Trophoblast cell (in vitro differentiated cells and primary cell): ENCODE data around the gene ALX1.

Experiments used
- DNase-seq, 2 donors: peaks; one replicate each; pipeline ENCODE4 v3.0.0-alpha.2; 2016
- H2AFZ ChIP-seq: 2 replicates; pipeline ENCODE4 v1.6.1; 2013; ENCODE audit warnings: low read length, moderate library complexity, mild to moderate bottlenecking; ENCODE audit not compliant: insufficient read depth, poor library complexity
- H2AK5ac ChIP-seq: 2 replicates; pipeline ENCODE4 v1.6.1; 2013; ENCODE audit warnings: mild to moderate bottlenecking, low read length
- H2BK120ac ChIP-seq: 2 replicates; pipeline ENCODE4 v1.6.1; 2013; ENCODE audit warnings: low read length, mild to moderate bottlenecking, moderate library complexity; ENCODE audit not compliant: insufficient read depth, poor library complexity
- H2BK12ac ChIP-seq: 2 replicates; pipeline ENCODE4 v1.6.1; 2013; ENCODE audit warnings: mild to moderate bottlenecking, low read length, moderate library complexity
- H2BK5ac ChIP-seq: 2 replicates; pipeline ENCODE4 v1.6.1; 2013; ENCODE audit warnings: low read length, low read depth, moderate library complexity, mild to moderate bottlenecking; ENCODE audit not compliant: poor library complexity
- H3K14ac ChIP-seq: 2 replicates; pipeline ENCODE4 v1.6.1; 2013; ENCODE audit warnings: mild to moderate bottlenecking, low read length
- H3K18ac ChIP-seq: 2 replicates; pipeline ENCODE4 v1.6.1; 2013; ENCODE audit warnings: mild to moderate bottlenecking, low read length
- H3K23ac ChIP-seq: 2 replicates; pipeline ENCODE4 v1.6.1; 2013; ENCODE audit warnings: low read length
- H3K27ac ChIP-seq: 2 replicates; pipeline ENCODE4 v1.5.1; 2013; ENCODE audit warnings: low read depth, mild to moderate bottlenecking, inconsistent platforms, low read length, moderate library complexity
- H3K27me3 ChIP-seq: 2 replicates; pipeline ENCODE4 v1.6.1; 2013; ENCODE audit warnings: inconsistent platforms, mild to moderate bottlenecking, low read length, moderate library complexity; ENCODE audit not compliant: insufficient read depth
- H3K36me3 ChIP-seq, 2 experiments: 1 replicate in 1 of 2; 2 replicates in 1 of 2; pipeline ENCODE4 v1.6.1; 2013; ENCODE audit warnings: low read length in 2 of 2, mild to moderate bottlenecking in 2 of 2, moderate library complexity in 1 of 2; ENCODE audit not compliant: insufficient read depth in 2 of 2, control insufficient read depth in 1 of 2
- H3K4ac ChIP-seq: 2 replicates; pipeline ENCODE4 v1.6.1; 2013; ENCODE audit warnings: low read depth, mild to moderate bottlenecking, low read length, moderate library complexity
- H3K4me1 ChIP-seq, 2 experiments: 1 replicate in 1 of 2; 2 replicates in 1 of 2; pipeline ENCODE4 v1.6.1; 2013; ENCODE audit warnings: low read length in 2 of 2, mild to moderate bottlenecking in 2 of 2, moderate library complexity in 1 of 2; ENCODE audit not compliant: insufficient read depth in 2 of 2, control insufficient read depth in 1 of 2
- H3K4me2 ChIP-seq: 2 replicates; pipeline ENCODE4 v1.6.1; 2013; ENCODE audit warnings: inconsistent platforms, mild to moderate bottlenecking, low read length, moderate library complexity
- H3K4me3 ChIP-seq: 2 replicates; pipeline ENCODE4 v1.5.1; 2013; ENCODE audit warnings: mild to moderate bottlenecking, low read depth, low read length, inconsistent platforms
- H3K79me1 ChIP-seq: one replicate; pipeline ENCODE4 v1.6.1; 2013; ENCODE audit warnings: low read length
- H3K79me2 ChIP-seq: 2 replicates; pipeline ENCODE4 v1.6.1; 2013; ENCODE audit warnings: low read length, mild to moderate bottlenecking; ENCODE audit not compliant: control insufficient read depth, insufficient read depth, poor library complexity
- H3K9ac ChIP-seq: 2 replicates; pipeline ENCODE4 v1.6.1; 2013; ENCODE audit warnings: mild to moderate bottlenecking, low read length
- H3K9me3 ChIP-seq: 2 replicates; pipeline ENCODE4 v1.6.1; 2013; ENCODE audit warnings: low read depth, mild to moderate bottlenecking, control low read depth, inconsistent platforms, low read length; ENCODE audit not compliant: insufficient read depth
- H4K12ac ChIP-seq: 2 replicates; pipeline ENCODE4 v1.6.1; 2013; ENCODE audit warnings: low read depth, mild to moderate bottlenecking, low read length, moderate library complexity
- H4K8ac ChIP-seq: 2 replicates; pipeline ENCODE4 v1.6.1; 2013; ENCODE audit warnings: low read depth, mild to moderate bottlenecking, low read length, moderate library complexity
- H4K91ac ChIP-seq: one replicate; pipeline ENCODE4 v1.6.1; 2013; ENCODE audit warnings: low read depth, mild to moderate bottlenecking, low read length, moderate library complexity
- WGBS: extraction: QIAGEN DNeasy Blood & Tissue Kit; methylation state at CpG from one replicate; pipeline ENCODE4 v1.1.7; 2013; ENCODE audit warnings: missing lambda C conversion rate; ENCODE audit not compliant: insufficient read length, insufficient coverage; ENCODE audit errors: extremely low coverage; 5-methylcytosine and 5-hydroxymethylcytosine counted together

Gene ALX1

GRCh38 chr12:85329913-85330312 is 49.9 kb downstream of the ALX1 start:
- Histone ChIP-seq H3K4me2 (no peak overlapping the region), H3K27me3 (no peaks in the 10 kb centered on the region), H3K4ac (no peak overlapping the region), H4K91ac (no peak overlapping the region), H3K14ac (no peak overlapping the region), H2AK5ac (no peak overlapping the region), H4K8ac (no peak overlapping the region), H2AFZ (no peak overlapping the region), H4K12ac (no peak overlapping the region), H2BK120ac (no peak overlapping the region), H3K36me3 (no peaks in the 10 kb centered on the region), H3K4me3 (no peak overlapping the region), H3K9ac (no peak overlapping the region), H3K18ac (no peak overlapping the region), H2BK5ac (no peak overlapping the region), H2BK12ac (no peak overlapping the region), H3K9me3 (no peaks in the 10 kb centered on the region), H3K79me1 (no peaks in the 10 kb centered on the region), H3K23ac (no peak overlapping the region), H3K79me2 (no peaks in the 10 kb centered on the region), H3K27ac (no peak overlapping the region), H3K4me1 (peaks cover 0 to 2% of the 10 kb centered on the region in 2 experiments)
- DNase-seq: no peak
- no CpG with 5 or more reads among the region's 2 CpGs for WGBS

- whole genome bisulfite sequencing: no CpG with 5 or more reads among the region's 1 CpG
- no peak overlapping the region for H3K18ac ChIP-seq
Observed at GRCh38 chr12:85348779-85349178, 68.8 kb downstream of the ALX1 start.

GRCh38 chr12:85350356-85350755 is 70.3 kb downstream of the ALX1 start:
- H3K79me2 ChIP-seq: no peaks in the 10 kb centered on the region
- H3K4me1 ChIP-seq: no peaks in the 10 kb centered on the region
- H3K9ac ChIP-seq: no peak overlapping the region
- H3K27me3 ChIP-seq: no peaks in the 10 kb centered on the region
- no peak overlapping the region for H3K14ac ChIP-seq
- H3K79me1 ChIP-seq: no peaks in the 10 kb centered on the region
- no peak overlapping the region for H2BK5ac ChIP-seq
- no peak overlapping the region for H2AK5ac ChIP-seq
- H3K23ac ChIP-seq: no peak overlapping the region
- no peaks in the 10 kb centered on the region for H3K9me3 ChIP-seq
- DNase-seq: no peak
- no peak overlapping the region for H4K8ac ChIP-seq
- H2BK120ac ChIP-seq: no peak overlapping the region
- no peak overlapping the region for H3K4me3 ChIP-seq
- H3K18ac ChIP-seq: no peak overlapping the region
- no peak overlapping the region for H2AFZ ChIP-seq
- no peak overlapping the region for H4K91ac ChIP-seq
- H2BK12ac ChIP-seq: no peak overlapping the region
- H3K27ac ChIP-seq: no peak overlapping the region
- no peaks in the 10 kb centered on the region for H3K36me3 ChIP-seq
- H4K12ac ChIP-seq: no peak overlapping the region
- H3K4me2 ChIP-seq: no peak overlapping the region
- no peak overlapping the region for H3K4ac ChIP-seq

More at GRCh38 chr12:85348779-85349178, 68.8 kb downstream of the ALX1 start:
- Histone ChIP-seq H3K9me3 (no peaks in the 10 kb centered on the region), H4K12ac (no peak overlapping the region), H3K9ac (no peak overlapping the region), H3K4ac (no peak overlapping the region), H2BK120ac (no peak overlapping the region), H2AK5ac (no peak overlapping the region), H4K91ac (no peak overlapping the region), H3K4me2 (no peak overlapping the region), H3K14ac (no peak overlapping the region), H2AFZ (no peak overlapping the region), H3K23ac (no peak overlapping the region), H3K79me1 (no peaks in the 10 kb centered on the region), H2BK5ac (no peak overlapping the region), H3K4me1 (no peaks in the 10 kb centered on the region), H2BK12ac (no peak overlapping the region), H3K4me3 (no peak overlapping the region), H3K27me3 (no peaks in the 10 kb centered on the region), H3K79me2 (no peaks in the 10 kb centered on the region), H3K36me3 (no peaks in the 10 kb centered on the region), H3K27ac (no peak overlapping the region), H4K8ac (no peak overlapping the region)
- no peak for DNase-seq
